Fibroblast of lung (primary cell): ENCODE measurements around the gene EPB41L5. TPM values are rescaled to one million over a fixed set of nuclear protein-coding genes. Genes with fewer than 3 reads are reported as not detected.
A peak's percentile ranks its signal among the peaks of the same experiment; 100 is the strongest.
"Not testable (repeated sequence)": the region's sequence is repeated elsewhere in the genome, so short reads cannot be mapped to it uniquely, and the experiment has no call there.

Experiments
- DNase-seq, 2 donors: peaks; one replicate each; pipeline versions ENCODE4 v3.0.0 to v3.0.0-alpha.2; 2010; ENCODE audit warnings: low read depth in 2 of 2
- H2AFZ ChIP-seq: 2 replicates; pipeline ENCODE4 v1.5.1; 2012; ENCODE audit warnings: low read length, control low read depth, inconsistent platforms
- H3K27ac ChIP-seq: 2 replicates; pipeline ENCODE4 v1.5.1; 2011; ENCODE audit warnings: low read length, control low read depth; ENCODE audit not compliant: insufficient read depth
- H3K27me3 ChIP-seq: 2 replicates; pipeline ENCODE4 v1.5.1; 2011; ENCODE audit warnings: mild to moderate bottlenecking, low read length; ENCODE audit not compliant: control insufficient read depth, insufficient read depth
- H3K36me3 ChIP-seq: 2 replicates; pipeline ENCODE4 v1.5.1; 2011; ENCODE audit warnings: low read length; ENCODE audit not compliant: control insufficient read depth, insufficient read depth
- H3K4me1 ChIP-seq: 2 replicates; pipeline ENCODE4 v1.5.1; 2011; ENCODE audit warnings: low read length; ENCODE audit not compliant: control insufficient read depth, insufficient read depth; ENCODE audit errors: extremely low read depth
- H3K4me2 ChIP-seq: 2 replicates; pipeline ENCODE4 v1.5.1; 2011; ENCODE audit warnings: low read length, control low read depth; ENCODE audit not compliant: insufficient read depth; ENCODE audit errors: extremely low read depth
- H3K4me3 ChIP-seq, 4 experiments: fragments of 200-600 bp in 1 of 4; sonication (generic) in 1 of 4; replicated peaks in 1 of 4; 2 replicates each; pipeline ENCODE4 v1.5.1; 2011 to 2016; ENCODE audit warnings: low read length in 4 of 4, low read depth in 3 of 4, mild to moderate bottlenecking in 3 of 4, control low read depth in 2 of 4, inconsistent platforms in 1 of 4, mixed read lengths in 1 of 4; ENCODE audit not compliant: insufficient read depth in 1 of 4; ENCODE audit errors: control extremely low read depth in 1 of 4
- H3K79me2 ChIP-seq: 2 replicates; pipeline ENCODE4 v1.5.1; 2012; ENCODE audit warnings: mild to moderate bottlenecking, low read length, inconsistent platforms; ENCODE audit not compliant: control insufficient read depth, insufficient read depth
- H3K9ac ChIP-seq: 2 replicates; pipeline ENCODE4 v1.5.1; 2011; ENCODE audit warnings: mild to moderate bottlenecking, low read length, control low read depth; ENCODE audit not compliant: insufficient read depth
- H3K9me3 ChIP-seq: 2 replicates; pipeline ENCODE4 v1.5.1; 2012; ENCODE audit warnings: low read depth, low read length; ENCODE audit not compliant: control insufficient read depth, insufficient read depth
- H4K20me1 ChIP-seq: 2 replicates; pipeline ENCODE4 v1.5.1; 2011; ENCODE audit warnings: low read length; ENCODE audit not compliant: control insufficient read depth, insufficient read depth; ENCODE audit errors: extremely low read depth
- CTCF ChIP-seq, 2 donors: IDR thresholded peaks in 1 of 2; conservative IDR thresholded peaks in 1 of 2; 1 replicate in 1 of 2; 2 replicates in 1 of 2; pipeline ENCODE4 v1.5.1; 2011 to 2012; ENCODE audit warnings: low read length in 2 of 2, control low read depth in 1 of 2, inconsistent platforms in 1 of 2, low read depth in 1 of 2, mild to moderate bottlenecking in 1 of 2
- EZH2 ChIP-seq: IDR thresholded peaks from 2 replicates; pipeline ENCODE4 v1.5.1; 2012; ENCODE audit warnings: low read length, control low read depth, mild to moderate bottlenecking; ENCODE audit errors: missing control alignments
- polyA plus RNA-seq, 2 donors: library from polyadenylated mRNA; depleted of rRNA in 1 of 2; stranded (reverse) in 1 of 2; unstranded in 1 of 2; fragments of >200 nt; gene quantifications; 2 replicates each; pipeline ENCODE4 v1.2.1, GENCODE V29; 2011 to 2012; ENCODE audit warnings: missing spikeins in 1 of 2
- total RNA-seq: library from RNA; depleted of rRNA; stranded (reverse); fragments of >200 nt; gene quantifications from 2 replicates; pipeline ENCODE4 v1.2.1, GENCODE V29; 2014

Gene EPB41L5
- total and polyA plus RNA-seq, 2 donors (not counting 1 experiment from before 2014, with no cell fraction given), result 10.6 to 16.2 TPM

- Histone ChIP-seq H2AFZ (no peak overlapping the region), H3K79me2 (no peaks in the 10 kb centered on the region), H3K27me3 (no peaks in the 10 kb centered on the region), H3K9me3 (no peaks in the 10 kb centered on the region), H3K36me3 (no peaks in the 10 kb centered on the region), H3K9ac (no peak overlapping the region), H3K27ac (no peak overlapping the region), H3K4me2 (no peak overlapping the region), H3K4me1 (no peaks in the 10 kb centered on the region), H4K20me1 (no peaks in the 10 kb centered on the region), H3K4me3 (no peak overlapping the region)
- DNase-seq, result peak; percentile 17 to 26
- TF ChIP-seq EZH2, result no peak
- no peak for TF ChIP-seq CTCF (conservative IDR thresholded peaks at IDR 0.05 in 1 of 2, IDR thresholded peaks at IDR 0.05 in 1 of 2; ENCODE audit: low read depth in 1 of 2, low read length in 2 of 2)
Measured at GRCh38 chr2:120037995-120038541, 25.2 kb downstream of the EPB41L5 start.

- no peaks in the 10 kb centered on the region for H3K27me3 ChIP-seq
- no peaks in the 10 kb centered on the region for H4K20me1 ChIP-seq
- no peak overlapping the region for H3K4me3 ChIP-seq
- no peak overlapping the region for H3K9ac ChIP-seq
- TF ChIP-seq CTCF (conservative IDR thresholded peaks at IDR 0.05 in 1 of 2, IDR thresholded peaks at IDR 0.05 in 1 of 2; ENCODE audit: low read depth in 1 of 2, low read length in 2 of 2), result no peak
- no peak overlapping the region for H3K27ac ChIP-seq
- no peaks in the 10 kb centered on the region for H3K9me3 ChIP-seq
- H3K79me2 ChIP-seq, result no peaks in the 10 kb centered on the region
- H3K4me2 ChIP-seq, result no peak overlapping the region
- H3K36me3 ChIP-seq, result no peaks in the 10 kb centered on the region
- H3K4me1 ChIP-seq, result no peaks in the 10 kb centered on the region
- DNase-seq, result no peak
- H2AFZ ChIP-seq, result no peak overlapping the region
Measured at GRCh38 chr2:120042359-120042758, 29.5 kb downstream of the EPB41L5 start.

- TF ChIP-seq EZH2, result no peak
- TF ChIP-seq CTCF (conservative IDR thresholded peaks at IDR 0.05 in 1 of 2, IDR thresholded peaks at IDR 0.05 in 1 of 2; ENCODE audit: low read depth in 1 of 2, low read length in 2 of 2), result no peak
- no peaks in the 10 kb centered on the region for H3K27me3 ChIP-seq
- DNase-seq, result no peak
- H3K27ac ChIP-seq, result no peak overlapping the region
- no peaks in the 10 kb centered on the region for H3K79me2 ChIP-seq
- no peaks in the 10 kb centered on the region for H3K36me3 ChIP-seq
- no peak overlapping the region for H2AFZ ChIP-seq
- H3K4me1 ChIP-seq, result no peaks in the 10 kb centered on the region
- H3K9me3 ChIP-seq, result no peaks in the 10 kb centered on the region
- H4K20me1 ChIP-seq, result no peaks in the 10 kb centered on the region
- no peak overlapping the region for H3K9ac ChIP-seq
- H3K4me2 ChIP-seq, result no peak overlapping the region
- H3K4me3 ChIP-seq, result no peak overlapping the region
Measured at GRCh38 chr2:120044336-120044735, 31.5 kb downstream of the EPB41L5 start.

- not testable (repeated sequence) for H3K4me3 ChIP-seq, H3K27ac ChIP-seq, H4K20me1 ChIP-seq, H3K9ac ChIP-seq, DNase-seq, H3K4me2 ChIP-seq, H3K4me1 ChIP-seq, H2AFZ ChIP-seq, H3K36me3 ChIP-seq, H3K9me3 ChIP-seq, H3K27me3 ChIP-seq, H3K79me2 ChIP-seq
Measured at GRCh38 chr2:120045775-120046174, 32.9 kb downstream of the EPB41L5 start.

- not testable (repeated sequence) for H3K79me2 ChIP-seq, H4K20me1 ChIP-seq, DNase-seq, H3K4me2 ChIP-seq, H2AFZ ChIP-seq, H3K36me3 ChIP-seq, H3K9ac ChIP-seq, H3K27me3 ChIP-seq, H3K4me3 ChIP-seq, H3K27ac ChIP-seq, H3K9me3 ChIP-seq, H3K4me1 ChIP-seq
Measured at GRCh38 chr2:120046252-120046651, 33.4 kb downstream of the EPB41L5 start.
